Stimulated activated CD4-positive, alpha-beta T cell treated with anti-CD3 and anti-CD28 coated beads, Interleukin-12 subunit alpha, Interleukin-12 subunit beta, amount 100 ng/mL, for 4 hours (primary cell): ENCODE data around the gene HEMK1.

Source experiments
- DNase-seq: peaks from one replicate; pipeline ENCODE4 v3.0.0-alpha.2; 2020

Gene HEMK1, protein sequence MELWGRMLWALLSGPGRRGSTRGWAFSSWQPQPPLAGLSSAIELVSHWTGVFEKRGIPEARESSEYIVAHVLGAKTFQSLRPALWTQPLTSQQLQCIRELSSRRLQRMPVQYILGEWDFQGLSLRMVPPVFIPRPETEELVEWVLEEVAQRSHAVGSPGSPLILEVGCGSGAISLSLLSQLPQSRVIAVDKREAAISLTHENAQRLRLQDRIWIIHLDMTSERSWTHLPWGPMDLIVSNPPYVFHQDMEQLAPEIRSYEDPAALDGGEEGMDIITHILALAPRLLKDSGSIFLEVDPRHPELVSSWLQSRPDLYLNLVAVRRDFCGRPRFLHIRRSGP

DNA sequence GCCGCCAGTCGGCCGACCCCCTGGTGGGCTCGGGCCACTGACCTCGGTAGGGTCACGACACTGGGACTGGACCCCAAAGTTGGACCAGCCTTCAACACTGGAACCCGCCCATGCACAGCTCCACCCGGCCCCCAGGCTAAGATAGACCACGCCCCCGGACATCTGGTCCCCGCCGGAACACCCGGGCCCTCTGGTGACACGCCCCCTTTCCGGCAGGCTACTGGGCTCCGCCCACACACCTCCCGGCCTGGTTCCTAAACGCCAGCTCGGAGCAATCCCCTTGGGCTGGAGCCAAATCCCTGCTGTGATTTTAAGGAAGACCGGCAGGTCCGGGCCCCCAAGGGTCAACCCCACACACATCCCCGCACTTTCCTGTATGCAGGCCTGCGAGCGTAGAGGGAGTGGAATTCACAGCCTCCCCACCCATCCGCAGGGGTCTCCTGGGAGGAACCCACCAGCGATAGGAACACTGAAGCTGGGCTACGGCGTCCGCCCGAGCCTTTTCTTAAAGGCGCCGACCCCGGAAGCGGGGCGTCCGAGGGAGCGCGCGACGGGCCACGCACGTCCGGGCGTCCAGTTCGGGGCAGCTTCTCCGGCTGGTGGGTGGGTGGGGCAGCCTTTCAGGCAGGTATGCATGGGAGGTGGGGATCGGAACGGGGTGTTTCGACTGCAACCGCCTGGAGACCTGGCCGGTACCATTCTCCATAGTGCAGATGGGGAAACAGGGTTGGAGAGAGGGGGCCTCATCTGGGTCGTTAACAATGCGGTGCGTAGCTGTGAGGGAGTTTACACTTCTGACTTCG lies at the start of gene HEMK1:
Gene HEMK1 (plus strand): TSS at position 576 of the 803 bp plus-strand sequence. CDS start 1,583 bp downstream, outside the sequence.
- peak; percentile 93 for DNase-seq

DNA sequence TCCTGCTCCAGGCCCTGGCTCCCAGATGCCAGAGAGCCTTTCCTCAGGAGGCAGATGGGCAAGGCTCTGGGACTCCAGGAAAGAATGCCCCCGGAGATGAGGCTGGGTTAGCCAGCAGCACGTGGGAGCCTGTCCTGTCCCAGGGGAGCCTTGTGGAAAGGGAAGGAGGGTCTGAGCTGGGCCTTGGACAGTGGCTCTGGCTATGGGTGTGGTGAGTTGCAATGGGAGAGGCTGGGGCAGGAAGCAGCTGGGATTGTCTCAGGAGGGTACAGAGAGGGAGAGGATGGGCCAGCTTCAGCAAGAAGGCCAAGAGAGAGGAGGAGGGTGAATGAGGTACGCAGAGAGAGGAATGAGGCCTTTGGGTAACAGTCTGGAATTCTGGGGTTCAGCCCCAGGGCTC lies 48.5 kb upstream of the HEMK1 start:
- DNase-seq = no peak

DNA sequence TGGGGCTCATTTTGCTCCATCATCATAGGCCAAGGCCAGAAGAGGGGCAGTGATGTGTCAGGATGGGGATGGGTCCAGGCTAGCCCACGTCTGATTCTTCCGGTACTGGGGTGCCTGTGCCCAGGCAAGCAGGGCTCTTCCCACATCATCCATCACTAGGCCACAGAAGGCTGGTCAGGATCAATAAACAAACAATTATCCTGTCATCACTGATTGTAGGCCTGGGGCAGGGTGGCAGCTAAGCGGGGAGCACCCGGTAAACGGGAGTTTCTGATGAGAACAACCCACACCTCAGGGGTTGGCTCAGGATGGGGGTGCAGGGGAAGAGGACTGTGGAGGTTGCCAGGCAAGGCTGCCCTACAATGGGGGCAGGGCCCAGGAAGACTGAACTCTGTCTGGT lies 47.8 kb upstream of the HEMK1 start:
- no peak for DNase-seq

DNA sequence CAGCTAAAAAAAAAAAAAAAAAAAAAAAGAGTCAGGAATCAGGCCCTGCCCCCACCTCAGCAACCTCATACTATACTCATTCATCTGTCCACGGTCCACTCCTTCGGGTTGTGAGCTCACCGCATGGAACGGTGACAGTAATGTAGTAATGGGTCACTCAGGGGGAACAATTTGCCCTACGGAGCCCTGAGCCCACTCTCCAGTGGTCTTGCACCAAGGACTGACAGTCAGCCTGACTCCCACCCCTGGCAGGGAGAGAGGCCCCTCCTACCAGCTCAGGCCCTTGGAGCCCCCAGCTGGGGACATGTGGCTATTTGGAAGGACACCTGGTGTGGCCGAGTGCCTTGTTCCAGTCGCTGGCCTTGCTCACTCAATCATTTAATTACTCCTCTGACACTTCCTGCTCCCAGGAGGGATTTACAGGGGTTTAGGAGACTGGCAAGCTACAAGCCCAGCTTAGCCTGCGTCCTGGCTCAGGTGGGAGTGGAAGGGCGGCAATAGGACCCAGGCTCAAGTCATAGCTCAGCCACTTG lies 46.0 kb upstream of the HEMK1 start:
- no peak for DNase-seq

GRCh38 chr3:50524746-50525145 lies 44.6 kb upstream of the HEMK1 start:
- DNase-seq = no peak

GRCh38 chr3:50525191-50525910 lies 44.0 kb upstream of the HEMK1 start:
- no peak for DNase-seq

- DNase-seq = peak; percentile 51
Measured at GRCh38 chr3:50525987-50526386, 43.3 kb upstream of the HEMK1 start.

DNA sequence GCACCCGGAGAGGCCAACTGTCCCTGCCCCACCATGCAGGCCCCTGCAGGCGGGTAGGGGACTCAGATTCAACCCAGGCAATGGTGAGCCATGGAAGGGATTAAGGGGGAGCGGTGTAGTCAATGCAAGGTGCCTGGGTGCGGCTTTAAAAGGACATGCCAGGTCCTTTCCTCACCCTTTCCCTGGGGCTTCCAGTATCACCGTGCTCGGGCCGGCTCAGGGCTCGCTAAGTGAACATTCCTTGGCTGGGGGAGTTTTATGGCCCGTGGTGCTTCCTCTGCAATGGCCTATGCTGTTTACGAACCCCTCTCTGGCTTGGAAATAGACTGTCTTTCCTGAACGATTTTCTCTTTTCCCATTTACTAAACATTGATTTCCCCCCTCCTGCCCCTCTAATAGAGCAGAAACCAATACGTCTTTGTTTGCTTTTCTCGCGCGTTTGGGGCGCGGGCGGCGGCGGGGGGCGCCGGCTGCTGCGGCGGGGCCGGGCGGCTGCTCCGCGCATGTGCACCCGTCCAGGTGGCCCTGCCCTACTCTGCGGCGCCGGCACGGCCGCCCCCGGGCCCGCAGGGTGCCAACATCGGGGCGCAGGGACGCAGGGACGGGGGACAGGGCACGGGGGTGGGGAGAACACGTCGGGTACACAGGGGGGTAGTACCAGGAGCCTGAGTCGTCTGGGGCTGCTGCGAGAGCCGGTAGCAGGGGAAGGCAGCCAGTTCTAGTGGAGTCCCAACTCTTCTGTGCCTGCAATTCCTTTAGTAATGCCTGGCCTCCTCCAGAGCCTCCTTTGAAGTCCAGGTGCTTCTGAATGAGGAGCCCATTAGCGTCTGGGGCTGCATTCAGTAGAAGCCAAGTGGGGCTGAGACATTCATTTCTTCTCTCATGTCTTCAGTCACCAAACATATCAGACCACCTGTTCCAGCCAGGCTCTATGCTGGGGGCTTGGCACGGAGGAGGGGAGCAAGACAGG lies 39.0 kb upstream of the HEMK1 start:
- no peak for DNase-seq

GRCh38 chr3:50531201-50531600 lies 38.1 kb upstream of the HEMK1 start:
- no peak for DNase-seq

DNA sequence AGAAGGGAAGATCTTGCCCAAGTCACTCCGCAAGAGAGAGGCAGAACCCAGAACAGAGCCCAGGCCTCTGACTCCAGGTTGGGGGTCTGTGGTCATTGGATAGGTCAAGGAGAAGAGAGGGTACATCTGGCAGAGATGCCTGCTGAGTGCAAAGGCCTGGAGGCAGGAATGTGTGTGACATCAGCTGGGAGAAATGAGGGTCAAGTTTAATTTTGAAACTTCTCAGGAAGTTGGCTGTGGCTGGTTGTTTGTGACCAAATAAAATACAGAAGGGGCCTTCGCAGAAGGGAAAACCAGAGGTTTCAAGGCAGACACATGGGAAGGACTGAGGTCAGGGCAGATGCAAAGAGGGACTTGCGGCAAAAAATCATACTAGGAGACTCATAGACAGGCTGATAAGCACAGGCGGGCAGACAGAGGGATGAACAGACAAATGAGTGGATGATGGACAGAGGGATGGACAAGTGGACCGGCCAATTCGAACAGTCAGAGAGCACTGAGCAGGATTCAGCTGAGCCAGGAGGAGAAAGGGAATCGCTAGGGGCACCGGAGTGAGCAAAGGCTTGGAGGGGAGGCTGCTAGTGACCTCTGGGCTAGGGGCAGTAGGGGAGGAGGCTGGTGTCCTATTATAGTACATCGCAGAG lies 37.1 kb upstream of the HEMK1 start:
- DNase-seq = no peak

- DNase-seq = no peak
Measured at GRCh38 chr3:50533316-50533715, 36.0 kb upstream of the HEMK1 start.

DNA sequence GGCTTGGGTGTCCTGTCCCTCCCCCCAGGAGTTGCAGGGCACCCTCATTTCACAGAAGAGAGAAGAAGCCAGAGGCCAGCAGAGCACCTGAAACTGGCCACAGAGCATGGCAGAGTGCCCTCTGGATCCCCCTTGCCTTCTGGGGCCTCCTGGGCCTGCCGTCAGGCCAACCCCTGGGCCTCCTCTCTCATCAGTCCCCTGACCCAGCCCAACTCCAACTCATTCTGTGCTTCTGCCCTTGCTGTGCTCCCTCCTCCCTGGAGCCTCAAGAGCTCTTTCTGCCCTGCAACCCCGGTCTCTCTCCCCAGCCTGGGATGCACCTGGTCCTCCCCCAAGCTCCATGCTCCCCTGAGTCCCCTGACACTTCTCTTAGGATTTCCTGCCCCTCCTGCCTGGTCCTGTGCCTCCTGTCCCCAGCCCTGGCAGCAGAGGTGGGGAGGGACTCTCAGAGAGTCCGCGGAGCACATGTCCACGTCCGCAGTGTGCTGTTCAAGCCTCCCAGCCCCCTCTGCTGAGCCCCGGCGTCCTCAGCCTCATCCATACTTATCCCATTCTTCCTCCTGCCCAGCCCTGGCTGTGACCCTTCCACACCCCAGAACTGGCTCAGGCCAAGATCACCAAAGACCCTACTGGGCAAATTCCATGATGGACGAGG lies 35.4 kb upstream of the HEMK1 start:
- DNase-seq = no peak

DNA sequence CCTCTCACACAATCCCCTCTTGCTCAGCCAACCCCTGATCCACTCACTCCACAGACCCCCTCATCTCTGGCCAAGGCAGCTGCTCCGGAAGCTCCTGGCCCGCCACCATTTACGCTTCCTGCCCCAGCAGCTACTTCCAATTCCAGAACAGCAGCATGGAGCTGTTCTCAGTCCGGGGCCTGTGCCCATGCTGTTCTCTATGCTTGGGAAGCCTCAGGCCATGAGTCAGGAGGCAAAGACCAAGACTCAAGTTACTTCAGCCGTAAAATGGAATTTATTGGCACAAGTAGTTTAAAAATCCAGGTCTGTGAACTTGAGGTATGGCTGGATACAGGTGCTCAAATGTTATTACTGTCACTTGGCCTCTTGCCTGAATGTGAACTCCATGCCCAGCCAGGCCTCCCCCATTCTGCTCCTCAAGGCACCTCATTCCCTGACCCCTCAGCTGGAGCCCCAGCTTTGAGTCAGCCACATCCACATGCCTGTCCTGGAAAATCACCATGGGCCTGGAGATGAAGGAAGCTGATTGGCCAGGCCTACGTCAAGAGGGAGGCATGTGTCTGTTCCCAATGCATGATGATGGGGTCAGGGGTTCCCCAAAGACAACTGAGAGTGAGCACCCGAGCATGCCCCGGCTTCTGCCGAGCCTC lies 34.5 kb upstream of the HEMK1 start:
- no peak for DNase-seq

- DNase-seq = no peak
Measured at GRCh38 chr3:50536471-50537180, 32.7 kb upstream of the HEMK1 start.

DNA sequence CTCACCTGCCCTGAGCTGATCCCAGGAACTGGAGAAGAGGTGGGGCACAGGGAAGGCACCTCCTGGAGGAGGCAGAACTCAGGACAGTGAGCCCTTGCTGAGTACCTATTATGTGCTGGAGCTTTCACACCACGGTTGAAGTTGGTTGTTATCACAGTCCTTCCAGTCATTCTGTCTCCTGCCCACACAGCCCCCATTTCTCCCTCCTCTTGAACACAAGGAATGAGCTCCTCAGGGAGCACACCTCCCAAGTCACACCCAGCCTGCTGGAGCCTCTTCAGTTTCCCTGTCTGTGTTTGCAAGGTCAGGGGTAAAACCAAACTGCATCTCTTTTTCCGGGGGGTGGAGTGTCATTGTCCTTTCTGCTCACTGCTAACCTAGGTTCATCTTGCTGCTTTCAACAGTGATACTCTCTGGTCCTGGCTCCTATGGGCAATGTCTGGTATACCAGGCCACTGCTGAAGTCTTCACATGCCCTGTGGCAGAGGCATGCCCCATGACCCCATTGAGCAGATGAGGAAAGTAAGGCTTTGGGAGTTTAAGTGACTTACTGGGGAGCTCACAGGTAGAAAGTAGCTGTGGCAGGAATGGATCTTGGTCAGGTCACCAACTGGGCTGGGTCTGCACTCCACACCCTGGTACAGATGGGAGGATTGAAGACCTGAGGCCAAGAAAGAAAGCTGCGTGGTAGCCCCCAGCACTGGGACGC lies 31.7 kb upstream of the HEMK1 start:
- DNase-seq = no peak

DNA sequence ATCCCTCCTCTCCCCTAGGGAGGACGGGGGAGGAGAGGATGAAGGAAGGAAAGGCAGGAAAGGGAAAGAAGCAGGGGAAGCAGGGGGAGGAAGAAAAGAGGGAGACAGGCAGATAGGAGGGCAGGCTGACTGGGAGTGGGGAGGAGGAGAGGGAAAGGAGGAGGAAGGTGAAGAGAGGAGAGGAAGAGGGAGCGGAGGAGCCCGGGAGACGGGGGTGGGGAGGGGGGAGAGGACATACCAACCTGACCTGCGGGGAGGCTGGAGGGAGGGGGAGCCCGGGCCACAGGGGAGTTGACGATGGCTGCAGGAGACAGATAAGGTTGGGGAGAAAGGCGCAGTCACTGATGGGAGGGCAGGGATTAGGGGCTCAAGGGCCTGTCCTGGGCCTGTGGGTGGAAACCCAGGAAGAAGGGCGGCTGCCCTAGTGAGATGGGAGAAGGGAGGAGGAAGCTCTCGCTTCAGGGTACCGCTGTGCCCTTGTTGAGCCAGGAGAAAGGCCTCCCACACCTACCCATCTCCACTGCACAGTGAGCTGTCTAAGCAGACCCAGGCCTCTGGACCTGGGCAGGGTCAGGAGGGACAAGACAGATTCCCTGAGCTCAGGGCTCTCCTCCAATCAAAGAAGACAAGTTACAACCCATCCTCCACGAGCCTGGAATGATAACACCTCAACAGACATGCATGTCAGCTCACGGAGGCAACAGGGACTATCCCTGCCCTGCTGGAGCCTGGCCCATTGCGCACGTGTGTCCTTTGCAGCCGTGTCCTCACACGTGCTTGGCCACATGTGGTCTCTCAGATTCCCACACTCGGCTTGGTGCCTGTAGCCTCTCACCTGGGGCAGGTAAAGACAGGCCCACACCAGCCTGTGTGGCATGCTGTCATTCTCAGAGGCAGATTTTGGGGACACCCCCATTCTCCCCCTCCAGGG lies 29.7 kb upstream of the HEMK1 start:
- no peak for DNase-seq

DNA sequence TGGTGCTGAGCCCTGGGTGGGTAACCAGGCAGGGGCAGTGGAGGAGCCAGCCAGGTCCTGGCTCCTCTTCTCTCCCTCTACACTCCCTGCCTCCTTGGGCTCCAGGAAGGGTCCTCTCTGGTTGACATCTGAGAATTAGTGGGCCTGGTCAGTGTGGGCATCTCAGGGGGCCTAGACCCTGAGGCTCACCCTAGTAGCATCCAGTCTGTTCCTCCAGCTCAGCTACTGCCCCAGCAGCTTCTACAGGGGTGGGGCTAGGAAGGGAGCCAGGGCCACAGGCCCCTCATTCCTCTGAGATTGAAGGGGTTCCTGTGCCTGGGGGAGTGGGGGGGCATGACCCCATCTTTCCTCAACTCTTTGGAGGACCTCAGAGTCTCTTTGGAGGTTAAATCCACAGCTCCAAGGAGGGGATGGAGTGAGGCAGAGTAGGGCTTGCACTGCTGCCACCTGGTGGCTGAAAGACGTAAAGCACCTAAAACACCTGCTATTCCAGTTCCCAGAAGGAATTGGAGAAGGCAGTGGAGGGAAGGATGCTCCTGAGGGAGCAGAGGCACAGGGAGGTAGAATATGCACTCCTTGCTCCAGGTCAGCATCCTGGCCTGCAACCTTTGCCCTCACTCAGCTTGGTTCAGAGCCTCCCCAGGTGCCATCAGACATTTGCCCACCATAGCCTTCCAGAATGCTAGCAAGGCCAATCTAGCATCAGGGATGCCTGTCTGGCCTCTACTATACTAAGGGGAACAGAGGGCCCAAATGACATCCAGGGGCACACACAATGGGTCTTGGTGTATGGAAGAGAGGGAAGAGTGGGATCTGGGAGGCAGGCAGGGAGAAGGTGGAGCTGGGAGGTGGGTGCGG lies 26.9 kb upstream of the HEMK1 start:
- peak; percentile 58 for DNase-seq
